HFFc6 (cell line): ENCODE results near the gene LAMTOR3. TPM values are rescaled to one million over a fixed set of nuclear protein-coding genes. Genes with fewer than 3 reads are reported as not detected.

Experiments used
- DNase-seq: peaks from one replicate; pipeline ENCODE4 v3.0.0-alpha.2; 2018
- H3K27ac Mint-ChIP-seq: 2 replicates; pipeline ENCODE4 v1.8.0; 2020; ENCODE audit warnings: mild to moderate bottlenecking, mixed read lengths
- H3K27me3 Mint-ChIP-seq: 2 replicates; pipeline ENCODE4 v1.8.0; 2021; ENCODE audit warnings: mild to moderate bottlenecking, moderate library complexity, mixed read lengths; ENCODE audit not compliant: insufficient read depth
- H3K36me3 Mint-ChIP-seq: 2 replicates; pipeline ENCODE4 v1.8.0; 2021; ENCODE audit warnings: low read depth, mixed read lengths
- H3K4me1 Mint-ChIP-seq: 2 replicates; pipeline ENCODE4 v1.8.0; 2020; ENCODE audit warnings: low read depth, mixed read lengths
- H3K4me3 Mint-ChIP-seq: 2 replicates; pipeline ENCODE4 v1.8.0; 2020; ENCODE audit warnings: mild to moderate bottlenecking, moderate library complexity, mixed read lengths
- H3K9me3 Mint-ChIP-seq: 2 replicates; pipeline ENCODE4 v1.8.0; 2020; ENCODE audit warnings: mild to moderate bottlenecking, mixed read lengths
- CTCF ChIP-seq: fragments of 200-600 bp; sonication (generic); IDR thresholded peaks from 2 replicates; pipeline ENCODE4 v1.5.0; 2021; ENCODE audit warnings: antibody characterized with exemption, mild to moderate bottlenecking
- total RNA-seq, 6 experiments: library from RNA; stranded (reverse); fragmentation: NEBNext Ultra II Directional; extraction: Animal tissue kit (Norgen Biotek cat#: 25700); gene quantifications; 2 replicates in 1 of 6; 3 replicates in 5 of 6; pipeline ENCODE4 v1.2.3, GENCODE V29; 2021

The LAMTOR3 gene
- total RNA-seq, 6 experiments from 2014 or later, result 23.7 to 34.6 (median 26.8) TPM

DNA sequence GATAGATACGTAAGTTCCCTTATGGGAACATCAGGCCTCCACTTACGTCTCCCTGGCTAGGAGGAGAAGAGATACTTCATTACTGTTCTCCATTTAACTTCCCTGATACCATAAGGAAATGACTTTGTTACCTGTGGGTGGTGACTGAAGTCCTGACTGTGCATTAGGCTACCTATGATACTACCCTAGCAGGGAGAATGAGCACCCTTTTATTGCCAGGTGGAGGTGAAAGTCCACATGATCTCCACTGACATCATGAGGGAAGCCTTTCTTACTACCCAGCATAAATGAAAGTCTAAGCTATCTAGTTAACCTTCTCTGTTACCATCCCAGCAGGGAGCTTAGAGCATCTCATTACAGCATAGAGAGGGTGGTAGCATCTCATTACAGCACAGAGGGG is 24.4 kb upstream of the LAMTOR3 start:
- Mint-ChIP-seq H3K4me3 (no peak overlapping the region), H3K4me1 (peaks cover 8% of the 10 kb centered on the region), H3K27ac (no peak overlapping the region), H3K36me3 (peaks cover 41% of the 10 kb centered on the region), H3K27me3 (no peaks in the 10 kb centered on the region; the same call in 1 of the 2 replicates), H3K9me3 (no peaks in the 10 kb centered on the region)
- TF ChIP-seq CTCF, result no peak
- no peak for DNase-seq

GRCh38 chr4:99917575-99917974 is 23.3 kb upstream of the LAMTOR3 start:
- H3K36me3 Mint-ChIP-seq, result peaks cover 41% of the 10 kb centered on the region

GRCh38 chr4:99915449-99915848 is 21.2 kb upstream of the LAMTOR3 start:
- peaks cover 18% of the 10 kb centered on the region for H3K4me1 Mint-ChIP-seq
- no peaks in the 10 kb centered on the region for H3K9me3 Mint-ChIP-seq
- peaks cover 36% of the 10 kb centered on the region for H3K36me3 Mint-ChIP-seq

More at GRCh38 chr4:99917575-99917974, 23.3 kb upstream of the LAMTOR3 start:
- H3K27me3 Mint-ChIP-seq, result no peaks in the 10 kb centered on the region; the same call in 1 of the 2 replicates
- no peaks in the 10 kb centered on the region for H3K9me3 Mint-ChIP-seq
- H3K27ac Mint-ChIP-seq, result no peak overlapping the region
- peaks cover 8% of the 10 kb centered on the region for H3K4me1 Mint-ChIP-seq
- no peak for DNase-seq
- TF ChIP-seq CTCF, result no peak
- no peak overlapping the region for H3K4me3 Mint-ChIP-seq

DNA sequence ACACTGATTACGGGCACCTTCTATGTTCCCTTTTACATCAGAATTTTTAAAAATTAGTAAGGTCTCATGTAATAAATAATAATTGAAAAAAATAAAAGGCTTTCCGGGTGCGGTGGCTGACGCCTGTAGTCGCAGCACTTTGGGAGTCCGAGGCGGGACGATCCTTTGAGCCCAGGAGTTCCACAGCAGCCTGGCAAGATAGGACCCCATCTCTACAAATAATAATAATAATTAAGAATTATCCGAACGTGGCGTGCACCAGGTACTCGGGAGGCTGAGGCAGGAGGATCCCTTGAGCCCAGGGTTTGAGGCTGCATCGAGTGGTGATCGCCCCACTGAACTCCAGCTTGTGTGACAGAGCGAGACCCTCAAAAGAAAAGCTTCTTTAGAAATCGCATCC is 771 bp upstream of the LAMTOR3 start:
- peak overlapping the region; percentile 96 for H3K27ac Mint-ChIP-seq
- H3K9me3 Mint-ChIP-seq, result no peaks in the 10 kb centered on the region
- DNase-seq, result no peak
- H3K4me3 Mint-ChIP-seq, result peak overlapping the region; percentile 99
- no peak for TF ChIP-seq CTCF
- H3K4me1 Mint-ChIP-seq, result peaks cover 45% of the 10 kb centered on the region
- H3K27me3 Mint-ChIP-seq, result peaks cover 4% of the 10 kb centered on the region; the same call in 1 of the 2 replicates
- H3K36me3 Mint-ChIP-seq, result peaks cover 21% of the 10 kb centered on the region; the same call in 1 of the 2 replicates

More at GRCh38 chr4:99915449-99915848, 21.2 kb upstream of the LAMTOR3 start:
- Mint-ChIP-seq H3K4me3 (no peak overlapping the region), H3K27ac (0 out of 2 replicates have a peak overlapping the region, but pooled peaks have one; percentile 24), H3K27me3 (no peaks in the 10 kb centered on the region; the same call in 1 of the 2 replicates)
- DNase-seq, result no peak
- no peak for TF ChIP-seq CTCF

- Mint-ChIP-seq H3K27ac (peak overlapping the region; percentile 96), H3K4me1 (peaks cover 45% of the 10 kb centered on the region), H3K27me3 (peaks cover 4% of the 10 kb centered on the region; the same call in 1 of the 2 replicates), H3K4me3 (peak overlapping the region; percentile 99), H3K36me3 (peaks cover 25% of the 10 kb centered on the region; the same call in 1 of the 2 replicates), H3K9me3 (no peaks in the 10 kb centered on the region)
- no peak for DNase-seq
- TF ChIP-seq CTCF, result no peak
These were observed 427 bp downstream of the LAMTOR3 start for GRCh38 chr4:99893839-99894160.
